BLaER1 treated with 17β-estradiol and CSF1 and Interleukin-3, amounts not matched to agents 10 nM and 100 nM (cell line): Measurements from ENCODE around the gene SNAP25.

Source experiments
- H3K27ac ChIP-seq, 11 experiments: shearing (Covaris generic); formaldehyde crosslinking; 2 replicates each; pipeline ENCODE4 v1.8.1; 2022
- H3K27me3 ChIP-seq, 11 experiments: shearing (Covaris generic); formaldehyde crosslinking; 2 replicates each; pipeline ENCODE4 v1.8.1; 2022
- H3K36me3 ChIP-seq, 11 experiments: shearing (Covaris generic); formaldehyde crosslinking; 2 replicates each; pipeline ENCODE4 v1.8.1; 2022
- H3K4me1 ChIP-seq, 10 experiments: shearing (Covaris generic); formaldehyde crosslinking; 2 replicates each; pipeline ENCODE4 v1.8.1; 2022
- H3K4me2 ChIP-seq, 11 experiments: shearing (Covaris generic); formaldehyde crosslinking; 2 replicates each; pipeline ENCODE4 v1.8.1; 2022
- H3K4me3 ChIP-seq, 10 experiments: shearing (Covaris generic); formaldehyde crosslinking; 2 replicates each; pipeline ENCODE4 v1.8.1; 2022
- H3K9ac ChIP-seq, 11 experiments: shearing (Covaris generic); formaldehyde crosslinking; 2 replicates each; pipeline ENCODE4 v1.8.1; 2022
- H3K9me3 ChIP-seq, 11 experiments: shearing (Covaris generic); formaldehyde crosslinking; replicated peaks in 1 of 11; 2 replicates each; pipeline ENCODE4 v1.8.1; 2022
- H4K20me1 ChIP-seq, 11 experiments: shearing (Covaris generic); formaldehyde crosslinking; 2 replicates each; pipeline ENCODE4 v1.8.1; 2022
- Cebpa-rat ChIP-seq, 11 experiments: shearing (Covaris generic); IDR thresholded peaks; 2 replicates each; pipeline ENCODE4 v1.8.1; 2022

The SNAP25 gene

DNA sequence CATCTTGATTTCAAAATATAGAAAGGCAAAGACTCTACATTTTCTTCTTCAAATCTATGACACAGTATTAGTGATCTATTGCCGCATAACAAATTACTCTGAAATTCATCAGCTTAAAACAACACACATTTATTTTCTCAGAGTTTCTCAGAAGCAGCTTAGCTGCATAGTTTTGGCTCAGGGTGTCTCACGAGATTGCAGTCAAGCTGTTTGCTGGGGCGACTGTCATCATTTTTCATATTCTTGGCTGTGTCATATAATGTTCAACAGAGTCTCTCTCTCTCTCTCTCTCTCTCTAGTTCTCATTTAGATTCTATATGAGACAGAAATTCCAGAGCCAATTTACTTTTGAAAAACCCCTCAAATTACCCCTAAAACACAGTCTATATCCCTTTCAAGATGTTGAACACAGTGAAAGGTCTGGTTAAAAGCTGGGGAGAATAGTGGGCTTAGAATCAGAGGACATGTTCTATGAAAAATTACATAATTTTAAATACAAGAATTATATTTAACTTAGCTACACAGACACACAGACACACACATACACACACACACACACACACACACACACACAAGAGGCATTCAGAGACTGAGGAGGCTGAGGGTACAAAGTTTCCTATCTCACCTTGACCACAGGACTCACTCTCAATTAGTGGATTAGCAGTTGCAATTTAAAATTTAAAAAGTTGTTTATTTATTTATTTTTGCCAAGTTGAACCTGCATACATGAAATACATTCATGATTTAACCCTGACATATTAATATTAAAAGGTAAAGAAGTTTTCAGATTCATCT is 128.7 kb downstream of the SNAP25 start:
- H3K36me3 ChIP-seq: no peaks in the 10 kb centered on the region
- no peaks in the 10 kb centered on the region for H3K27me3 ChIP-seq
- peaks cover 1 to 7% (median 3%) of the 10 kb centered on the region in 11 experiments; a peak in 20 of 22 replicates for H3K9me3 ChIP-seq
- H3K27ac ChIP-seq: no peak overlapping the region
- no peaks in the 10 kb centered on the region for H4K20me1 ChIP-seq
- H3K4me1 ChIP-seq: peaks cover 9 to 12% (median 11%) of the 10 kb centered on the region in 10 experiments; a peak in 17 of 20 replicates
- no peak overlapping the region for H3K4me3 ChIP-seq
- no peak overlapping the region for H3K9ac ChIP-seq
- TF ChIP-seq Cebpa-rat (IDR thresholded peaks at IDR 0.05): no peak
- H3K4me2 ChIP-seq: no peak overlapping the region

DNA sequence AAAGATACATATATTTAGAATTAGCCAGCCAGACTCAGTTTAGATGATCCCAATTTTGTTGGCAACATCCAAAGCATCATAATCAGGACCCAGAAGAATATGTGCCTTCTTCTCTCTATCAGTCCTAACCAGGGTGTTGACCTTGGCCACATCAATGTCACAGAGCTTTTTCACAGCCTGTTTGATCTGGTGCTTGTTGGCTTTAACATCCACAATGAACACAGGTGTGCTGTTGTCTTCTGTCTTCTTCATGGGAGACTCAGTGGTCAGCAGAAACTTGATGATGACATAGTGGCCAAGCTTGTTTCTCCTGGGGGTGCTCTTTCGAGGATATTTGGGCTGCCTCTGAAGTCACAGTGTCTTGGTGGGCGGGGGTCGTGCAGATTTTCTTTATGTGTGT is 130.5 kb downstream of the SNAP25 start:
- Histone ChIP-seq H3K27ac (no peak overlapping the region), H3K4me3 (no peak overlapping the region), H3K9me3 (no peaks in the 10 kb centered on the region), H3K9ac (no peak overlapping the region), H4K20me1 (no peaks in the 10 kb centered on the region), H3K4me2 (no peak overlapping the region), H3K27me3 (no peaks in the 10 kb centered on the region), H3K4me1 (peaks cover 9 to 12% (median 11%) of the 10 kb centered on the region in 10 experiments; a peak in 17 of 20 replicates), H3K36me3 (no peaks in the 10 kb centered on the region)
- TF ChIP-seq Cebpa-rat (IDR thresholded peaks at IDR 0.05): no peak

DNA sequence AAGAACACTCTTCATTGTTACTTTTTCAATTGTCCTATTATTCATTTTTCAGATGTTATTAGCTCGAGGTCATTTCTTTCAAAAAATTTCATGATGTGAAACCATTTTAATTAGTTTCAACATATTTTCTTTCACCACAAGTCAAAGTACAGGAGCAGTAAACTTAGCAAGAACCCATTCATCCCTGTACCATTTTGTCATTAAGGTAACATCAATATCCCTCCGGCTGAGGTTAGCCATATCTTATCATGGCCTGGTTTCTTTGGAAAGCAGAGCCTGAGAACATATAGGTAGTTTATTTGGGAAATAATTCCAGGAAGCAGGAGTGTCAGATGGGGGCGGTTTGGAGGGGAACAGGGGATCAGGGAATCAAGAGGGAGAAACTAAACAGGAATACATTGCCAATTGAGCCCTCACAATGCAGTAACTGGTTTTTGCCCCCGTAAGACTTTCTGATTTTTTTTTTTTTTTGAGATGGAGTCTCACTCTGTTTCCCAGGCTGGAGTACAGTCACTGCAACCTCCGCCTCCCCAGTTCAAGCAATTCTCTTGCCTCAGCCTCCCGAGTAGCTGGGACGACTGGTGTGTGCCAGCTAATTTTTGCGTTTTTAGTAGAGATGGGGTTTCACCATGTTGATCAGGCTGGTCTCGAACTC is 131.7 kb downstream of the SNAP25 start:
- TF ChIP-seq Cebpa-rat (IDR thresholded peaks at IDR 0.05): no peak
- Histone ChIP-seq H3K4me2 (peak overlapping the region; percentile 12 to 46 (median 33); a peak in 16 of 22 replicates), H3K4me3 (no peak overlapping the region), H3K27ac (peak overlapping the region in 9 of 11 experiments; percentile 40 to 59 (median 47); a peak in 13 of 22 replicates), H3K9ac (no peak overlapping the region), H3K36me3 (no peaks in the 10 kb centered on the region), H4K20me1 (no peaks in the 10 kb centered on the region), H3K27me3 (no peaks in the 10 kb centered on the region), H3K4me1 (peaks cover 9 to 12% (median 11%) of the 10 kb centered on the region in 10 experiments; a peak in 17 of 20 replicates), H3K9me3 (no peaks in the 10 kb centered on the region)

DNA sequence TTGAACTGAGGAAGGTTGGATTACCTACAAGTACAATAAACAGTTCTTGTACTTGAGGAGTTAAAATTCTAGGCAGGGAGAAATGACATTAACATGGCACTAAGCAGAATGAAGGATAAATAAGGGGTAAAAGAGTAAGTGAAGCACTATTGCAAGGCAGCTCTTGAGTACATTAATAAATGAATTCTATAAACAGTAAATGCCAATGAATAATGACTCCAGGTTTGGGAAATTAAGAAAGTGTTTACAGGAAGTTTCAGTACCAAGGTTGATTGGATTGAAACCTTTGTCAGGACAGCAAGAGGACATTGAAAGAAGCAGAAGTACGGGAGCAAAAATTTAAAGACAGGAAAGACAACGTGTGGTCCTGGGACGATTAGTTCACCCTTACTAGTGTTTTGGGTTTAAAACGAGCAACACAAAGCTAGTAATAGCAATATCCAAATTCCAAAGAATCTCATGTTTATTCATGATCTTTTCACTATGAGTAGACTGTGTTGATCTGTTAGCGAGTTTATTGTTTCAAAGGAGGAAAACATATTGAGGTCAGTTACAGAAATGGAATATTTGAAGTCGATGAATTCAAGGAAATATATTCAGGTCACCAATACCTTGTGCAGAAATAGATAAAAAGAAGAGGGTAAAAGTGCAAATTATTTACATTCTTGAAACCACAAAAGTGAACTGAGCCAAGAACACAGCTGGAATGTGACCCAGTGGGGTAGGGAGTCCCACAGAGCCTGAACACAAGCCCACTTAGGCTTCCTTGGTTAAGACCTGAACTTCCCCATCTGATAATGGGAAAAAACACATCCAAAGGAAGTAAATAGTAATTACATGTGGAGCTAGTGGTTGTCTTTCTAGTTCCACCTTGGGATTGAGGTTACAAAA is 134.5 kb downstream of the SNAP25 start:
- H3K4me1 ChIP-seq: peaks cover 9 to 12% (median 11%) of the 10 kb centered on the region in 10 experiments; a peak in 17 of 20 replicates
- H4K20me1 ChIP-seq: no peaks in the 10 kb centered on the region
- no peak overlapping the region for H3K4me2 ChIP-seq
- H3K9me3 ChIP-seq: peaks cover 0 to 15% (median 11%) of the 10 kb centered on the region in 11 experiments; a peak in 15 of 22 replicates
- no peak overlapping the region for H3K9ac ChIP-seq
- TF ChIP-seq Cebpa-rat (IDR thresholded peaks at IDR 0.05): no peak
- no peaks in the 10 kb centered on the region for H3K27me3 ChIP-seq
- H3K4me3 ChIP-seq: no peak overlapping the region
- no peaks in the 10 kb centered on the region for H3K36me3 ChIP-seq
- H3K27ac ChIP-seq: no peak overlapping the region

DNA sequence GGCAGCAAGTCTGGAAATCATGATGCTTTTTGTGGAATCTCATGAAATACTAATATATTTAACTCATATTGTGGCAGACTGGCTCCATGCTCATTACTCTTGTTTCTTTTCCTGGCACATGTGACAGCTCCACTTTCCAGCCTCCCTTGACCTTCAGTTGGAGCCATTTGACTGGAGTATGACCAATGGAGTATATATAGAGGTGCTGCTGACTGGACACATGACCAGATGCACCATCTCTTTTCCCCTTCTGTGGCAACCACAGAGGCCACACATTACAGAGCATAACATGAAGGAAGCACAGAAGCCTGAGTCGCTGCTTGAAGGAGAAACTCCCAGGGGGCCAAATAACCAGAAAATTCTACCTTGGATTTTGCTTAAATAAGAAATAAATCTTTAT is 138.0 kb downstream of the SNAP25 start:
- TF ChIP-seq Cebpa-rat (IDR thresholded peaks at IDR 0.05): no peak
- H3K27ac ChIP-seq: no peak overlapping the region
- no peaks in the 10 kb centered on the region for H3K36me3 ChIP-seq
- H3K9ac ChIP-seq: no peak overlapping the region
- H4K20me1 ChIP-seq: no peaks in the 10 kb centered on the region
- no peak overlapping the region for H3K4me2 ChIP-seq
- H3K9me3 ChIP-seq: peaks cover 0 to 15% (median 11%) of the 10 kb centered on the region in 11 experiments; a peak in 15 of 22 replicates
- H3K4me1 ChIP-seq: no peaks in the 10 kb centered on the region
- H3K4me3 ChIP-seq: no peak overlapping the region
- H3K27me3 ChIP-seq: no peaks in the 10 kb centered on the region
